GM19193 (cell line): ENCODE measurements around the gene PPP6R1.
A peak's percentile ranks its signal among the peaks of the same experiment; 100 is the strongest.

Experiments
- POLR2A ChIP-seq: IDR thresholded peaks from 4 replicates; pipeline ENCODE4 v1.6.1; 2011; ENCODE audit not compliant: insufficient read depth, insufficient read length; ENCODE audit errors: extremely low read depth

The PPP6R1 gene

DNA sequence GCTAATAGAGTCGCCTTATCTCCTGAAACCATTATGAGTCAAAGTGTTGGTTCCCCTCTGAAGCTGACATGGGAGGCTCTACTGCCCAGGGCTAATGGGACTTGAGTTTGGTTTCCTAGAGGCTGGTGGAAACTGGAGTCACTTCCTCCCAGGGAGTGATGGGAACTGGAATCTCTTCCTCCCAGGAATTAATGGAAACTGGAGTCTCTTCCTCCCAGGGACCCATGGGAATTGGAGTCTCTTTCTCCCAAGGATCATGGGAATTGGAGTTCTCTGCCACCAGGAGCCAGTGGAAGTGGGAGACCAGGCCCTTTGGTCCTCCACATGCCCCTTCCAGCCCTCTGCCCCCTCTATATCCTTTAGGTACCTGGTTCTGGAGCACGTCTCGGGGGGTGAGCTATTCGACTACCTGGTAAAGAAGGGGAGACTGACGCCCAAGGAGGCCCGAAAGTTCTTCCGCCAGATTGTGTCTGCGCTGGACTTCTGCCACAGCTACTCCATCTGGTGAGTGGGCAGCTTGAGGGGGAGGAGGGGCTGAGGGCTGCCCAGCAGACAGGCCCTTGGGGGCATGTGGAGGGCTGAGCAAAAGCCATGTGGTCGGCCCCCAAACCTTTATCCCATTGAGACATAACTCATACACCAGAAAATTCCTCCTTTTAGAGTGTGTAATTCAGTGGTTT, 30.4 kb upstream of the PPP6R1 start:
- no peak for TF ChIP-seq POLR2A

DNA sequence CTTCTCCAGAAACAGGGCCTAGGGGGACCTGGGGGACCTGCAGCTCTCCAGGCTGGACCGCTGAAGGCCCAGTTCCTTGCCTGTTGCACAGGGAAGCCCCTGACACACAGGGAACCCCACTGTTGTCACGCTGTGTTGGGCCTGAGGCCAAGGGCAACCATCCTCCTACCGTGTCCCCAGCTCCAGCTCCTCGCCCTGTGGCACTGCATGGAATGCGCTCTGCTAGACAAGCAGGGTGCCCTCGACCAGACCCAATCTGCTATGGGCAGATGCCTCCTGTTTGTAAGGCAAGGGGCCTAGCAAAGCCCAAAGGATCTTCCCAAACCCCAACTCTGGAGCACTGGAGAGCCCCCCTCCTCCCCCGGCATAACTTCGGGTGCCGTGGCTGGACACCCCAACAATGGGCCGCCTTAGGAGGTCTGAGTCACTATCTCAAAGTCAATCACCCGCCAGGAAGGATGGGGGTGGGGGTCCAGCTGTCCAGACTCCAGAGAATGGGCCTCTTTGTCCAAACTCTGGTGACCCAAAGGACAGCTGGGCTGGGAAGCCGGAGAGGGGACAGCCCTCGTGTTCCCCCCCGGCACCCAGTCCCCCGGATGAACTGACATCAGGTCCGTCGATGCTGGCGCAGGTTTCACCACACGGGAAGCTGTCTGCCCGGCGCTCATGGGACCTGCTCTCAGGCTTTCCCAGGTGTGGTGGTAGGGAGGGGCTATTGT, 28.7 kb upstream of the PPP6R1 start:
- no peak for TF ChIP-seq POLR2A

DNA sequence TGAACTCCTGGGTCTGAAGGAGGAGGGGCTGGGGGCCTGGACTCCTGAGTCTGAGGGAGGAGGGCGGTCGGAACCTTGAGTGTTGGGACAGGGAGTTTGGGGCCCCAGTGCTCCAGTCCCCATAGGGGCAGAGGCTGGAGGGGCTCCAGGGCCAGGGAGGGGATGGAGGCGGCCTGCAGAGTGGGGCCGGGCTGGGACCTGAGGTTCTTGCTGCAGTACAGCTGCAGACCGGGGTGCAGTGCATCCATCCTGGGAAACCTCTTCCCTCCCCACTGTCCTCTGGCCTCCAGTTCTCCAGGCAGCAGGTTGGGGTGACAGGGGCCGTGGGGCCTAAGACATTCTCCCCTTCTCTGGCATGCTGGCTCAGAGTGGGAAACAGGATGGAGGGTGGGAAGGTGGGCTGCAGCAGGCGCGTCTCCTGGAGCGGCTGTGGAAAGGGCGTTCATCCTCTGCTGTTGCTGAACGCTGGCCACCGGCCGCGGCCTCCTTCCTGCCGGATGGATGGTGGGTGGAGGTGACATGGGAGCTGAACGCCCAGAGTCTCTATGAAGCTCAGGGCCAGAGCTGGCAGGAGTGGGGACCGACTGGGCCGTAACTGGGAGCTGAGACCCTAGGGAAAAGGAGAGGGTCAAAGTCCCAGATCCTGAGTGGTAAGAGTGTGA, 26.5 kb upstream of the PPP6R1 start:
- TF ChIP-seq POLR2A, result no peak

DNA sequence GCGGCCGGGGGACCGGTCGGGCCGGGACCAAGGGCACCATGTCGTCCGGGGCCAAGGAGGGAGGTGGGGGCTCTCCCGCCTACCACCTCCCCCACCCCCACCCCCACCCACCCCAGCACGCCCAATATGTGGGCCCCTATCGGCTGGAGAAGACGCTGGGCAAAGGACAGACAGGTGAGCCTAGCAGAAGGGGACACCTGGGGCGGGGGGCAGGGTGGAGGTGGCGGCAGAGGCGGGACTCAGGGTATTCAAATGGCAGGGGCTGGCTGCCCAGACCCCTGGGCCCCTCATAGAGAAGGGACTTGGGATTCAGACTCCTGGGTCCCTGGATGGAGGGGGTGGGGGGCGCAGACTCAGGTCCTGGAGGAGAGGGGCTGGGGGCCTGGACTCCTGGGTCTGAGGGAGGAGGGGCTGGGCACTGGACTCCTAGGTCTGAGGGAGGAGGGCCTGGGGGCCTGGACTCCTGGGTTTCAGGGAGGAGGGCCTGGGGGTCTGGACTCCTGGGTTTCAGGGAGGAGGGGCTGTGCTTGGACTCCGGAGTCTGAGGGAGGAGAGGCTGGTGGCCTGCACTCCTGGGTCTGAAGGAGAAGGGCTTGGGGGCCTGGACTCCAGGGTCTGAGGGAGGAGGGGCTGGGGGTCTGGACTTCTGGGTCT, 25.7 kb upstream of the PPP6R1 start:
- TF ChIP-seq POLR2A, result no peak

DNA sequence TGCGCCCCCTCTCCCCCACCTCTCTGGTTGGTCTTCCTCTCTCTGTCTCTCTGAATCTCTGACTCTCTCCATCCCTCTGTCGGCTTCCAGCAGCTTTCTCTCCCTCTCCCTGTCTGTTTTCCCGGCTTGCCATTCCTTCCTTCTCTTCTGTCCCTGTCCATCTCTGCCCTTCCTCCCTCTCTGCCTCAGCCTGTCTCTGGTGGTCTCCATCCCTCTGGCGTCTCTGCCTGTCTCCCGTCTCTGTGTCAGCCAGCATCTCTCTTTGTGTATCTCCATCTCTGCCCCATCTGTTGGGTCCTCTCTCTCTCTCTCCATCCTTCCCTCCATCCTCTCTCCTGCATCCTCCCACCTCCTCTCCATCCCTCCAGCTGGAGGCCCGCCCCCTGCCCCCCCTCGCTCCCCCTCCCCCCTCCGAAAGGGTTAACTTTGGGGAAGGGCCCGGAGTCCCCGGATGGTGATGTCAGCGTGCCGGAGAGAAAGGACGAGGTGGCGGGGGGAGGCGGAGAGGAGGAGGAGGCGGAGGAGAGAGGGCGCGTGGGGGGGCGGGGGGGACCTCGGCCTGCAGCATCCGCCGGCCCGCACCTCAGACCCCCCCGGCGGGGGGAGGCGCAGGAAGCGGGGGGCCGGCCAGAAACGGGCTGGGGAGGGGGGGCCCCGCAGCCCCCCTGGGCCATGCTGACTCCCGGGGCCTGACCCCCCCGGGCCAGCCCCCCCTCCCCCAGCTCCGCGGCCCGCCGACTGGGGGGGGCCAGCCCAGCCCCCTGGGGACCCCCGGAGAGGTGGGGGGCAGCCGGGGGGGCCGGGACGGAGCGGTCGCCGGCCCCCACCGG, 24.9 kb upstream of the PPP6R1 start, which contains the start of gene BRSK1:
TSS of gene BRSK1 (plus strand) at position 450 of the 830 bp plus-strand sequence. CDS start 446 bp downstream, outside the sequence.
- no peak for TF ChIP-seq POLR2A

DNA sequence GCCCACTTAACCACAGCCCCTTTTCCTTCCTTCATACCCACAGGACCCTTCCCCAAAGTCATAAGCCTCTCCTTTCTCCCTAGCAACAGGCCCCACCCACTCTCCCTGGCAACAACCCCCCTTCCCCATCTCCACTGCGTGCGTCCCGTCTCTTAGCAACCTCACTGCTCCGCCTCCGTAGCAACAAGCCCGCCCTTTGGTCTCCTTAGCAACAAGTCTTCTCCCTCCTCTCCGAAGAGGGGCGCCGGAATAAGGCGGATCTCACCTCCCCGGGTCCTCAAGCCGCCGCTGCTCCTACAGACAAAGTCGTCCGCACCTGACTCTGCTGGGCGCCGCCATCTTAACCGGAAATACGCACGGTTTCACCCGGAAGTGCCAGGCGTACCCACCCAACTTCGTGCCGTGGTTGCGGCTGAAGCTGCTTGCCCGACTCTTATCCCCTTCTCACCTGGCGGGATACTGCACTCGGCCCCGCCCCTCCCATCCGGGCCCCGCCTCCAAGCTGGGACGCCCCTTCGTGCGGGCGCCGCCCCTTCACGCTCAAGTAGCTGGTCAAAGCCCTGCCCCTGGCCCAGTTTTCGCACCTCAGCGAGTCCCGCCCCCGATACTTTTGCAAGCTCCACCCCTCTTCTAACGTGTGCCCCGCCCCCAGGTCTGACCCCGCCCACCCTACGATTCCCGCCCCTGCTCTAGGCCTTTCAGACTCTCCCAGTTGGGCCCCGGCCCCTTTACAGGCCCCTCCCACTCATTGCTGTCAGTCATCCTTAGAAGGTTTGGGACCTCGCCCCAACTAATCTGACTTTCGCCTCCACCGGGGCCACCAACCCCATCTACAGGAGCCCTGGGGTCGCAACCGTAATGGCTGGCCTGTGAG, 21.2 kb upstream of the PPP6R1 start, which contains the start of gene HSPBP1:
TSS of gene HSPBP1 (minus strand) at position 341 of the 874 bp plus-strand sequence. CDS start 502 bp downstream, outside the sequence.
- peak; percentile 73 for TF ChIP-seq POLR2A

DNA sequence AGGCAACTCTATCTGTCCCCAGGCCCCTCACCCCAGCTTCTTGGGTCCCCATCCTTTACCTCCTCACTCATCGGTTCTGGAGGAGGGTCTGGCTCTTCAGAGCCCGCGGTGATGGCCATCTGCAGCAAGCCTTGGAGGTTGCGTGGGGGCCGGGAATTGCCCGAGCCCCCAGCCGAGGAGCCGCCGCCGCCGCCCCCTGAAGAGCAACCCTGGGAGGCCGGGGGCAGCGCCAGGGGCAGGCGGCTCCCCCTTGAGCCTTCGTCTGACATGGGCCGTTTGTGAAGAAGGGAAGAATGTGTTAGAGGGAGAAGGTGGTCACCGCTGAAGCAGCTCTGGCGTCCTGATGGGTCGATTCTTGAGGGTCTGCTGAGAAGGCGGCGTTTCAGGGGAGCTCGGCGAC, 20.5 kb upstream of the PPP6R1 start:
- no peak for TF ChIP-seq POLR2A

DNA sequence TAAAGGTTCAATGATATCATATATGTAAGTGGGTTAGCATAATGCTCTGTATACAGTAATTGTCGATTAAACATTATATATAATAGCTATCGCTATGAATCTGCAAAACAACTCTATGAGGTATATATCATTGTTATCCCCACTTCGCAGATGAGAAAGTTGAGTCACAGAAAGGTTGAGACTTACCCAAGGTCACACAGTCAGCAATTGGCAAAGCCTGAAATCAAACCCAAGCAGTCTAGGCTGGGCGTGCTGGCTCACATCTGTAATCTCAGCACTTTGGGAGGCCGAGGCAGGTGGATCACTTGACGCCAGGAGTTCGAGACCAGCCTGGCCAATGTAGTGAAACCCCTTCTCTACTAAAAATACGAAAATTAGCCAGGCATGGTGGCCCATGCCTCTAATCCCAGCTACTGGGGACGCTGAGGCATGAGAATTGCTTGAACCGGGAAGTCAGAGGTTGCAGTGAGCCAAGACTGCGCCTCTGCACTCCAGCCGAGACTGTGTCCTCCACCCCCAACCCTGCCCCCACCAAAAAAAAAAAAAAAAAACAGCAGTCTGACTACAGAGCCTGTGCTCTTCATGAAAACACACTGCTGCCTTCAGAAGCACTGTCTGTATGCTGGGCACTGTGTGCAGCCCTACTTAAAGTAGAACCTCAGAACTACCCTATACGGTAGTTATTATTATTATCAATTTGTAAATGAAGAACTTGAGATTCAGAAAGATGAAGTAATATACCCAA, 19.7 kb upstream of the PPP6R1 start:
- TF ChIP-seq POLR2A, result no peak

DNA sequence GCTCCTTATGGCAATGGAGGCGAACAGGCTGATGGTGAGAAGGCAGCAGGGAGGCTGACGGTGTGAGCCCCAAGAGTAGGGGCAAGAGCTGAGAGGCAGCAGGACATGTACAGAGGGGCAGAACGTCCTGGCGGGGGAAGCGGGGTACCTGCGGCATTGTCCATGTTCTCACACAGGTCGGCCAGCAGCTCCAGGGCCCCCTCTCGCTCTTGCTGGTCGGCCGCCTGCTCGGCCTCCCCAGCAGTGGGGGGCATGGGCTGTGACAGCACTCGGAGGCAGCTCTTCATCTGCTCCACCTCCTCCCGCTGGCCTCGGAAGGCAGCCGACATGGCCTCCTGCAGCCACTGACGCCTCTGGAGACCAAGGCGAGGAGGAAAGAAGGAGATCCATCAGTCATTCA, 18.7 kb upstream of the PPP6R1 start:
- no peak for TF ChIP-seq POLR2A

DNA sequence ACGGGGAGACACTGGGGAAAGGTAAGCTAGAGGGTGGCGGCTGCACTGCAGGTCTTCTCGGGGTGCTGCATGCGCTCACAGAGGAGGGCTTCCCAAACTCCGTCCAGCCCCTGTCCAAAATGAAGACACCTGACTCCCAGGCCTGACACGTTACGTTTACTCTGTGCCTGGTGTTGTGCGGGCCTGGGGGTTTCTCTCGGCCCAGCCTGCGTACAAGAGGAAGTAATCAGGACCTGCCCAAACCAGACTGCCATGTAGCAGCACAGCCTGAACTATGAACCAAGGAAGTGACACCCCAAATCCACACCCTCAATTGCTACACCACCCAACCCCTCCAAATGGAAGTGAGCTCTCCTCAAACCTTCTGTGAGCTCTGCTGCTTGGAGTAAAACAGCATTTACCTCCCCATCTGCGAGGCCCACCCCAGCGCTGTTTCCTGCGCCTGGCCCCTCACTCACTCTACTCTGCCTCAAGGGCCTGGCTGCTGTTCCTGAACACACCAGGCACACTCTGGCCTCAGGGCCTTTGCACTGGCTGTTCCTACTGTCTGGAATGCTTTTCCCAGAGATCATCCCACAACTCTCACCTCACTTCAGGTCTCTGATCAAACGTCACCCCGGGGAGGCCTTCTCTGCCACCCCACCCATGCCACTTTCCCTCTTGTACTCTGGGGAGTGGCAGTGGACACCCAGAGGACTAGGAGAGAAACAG, 18.1 kb upstream of the PPP6R1 start:
- TF ChIP-seq POLR2A, result no peak

DNA sequence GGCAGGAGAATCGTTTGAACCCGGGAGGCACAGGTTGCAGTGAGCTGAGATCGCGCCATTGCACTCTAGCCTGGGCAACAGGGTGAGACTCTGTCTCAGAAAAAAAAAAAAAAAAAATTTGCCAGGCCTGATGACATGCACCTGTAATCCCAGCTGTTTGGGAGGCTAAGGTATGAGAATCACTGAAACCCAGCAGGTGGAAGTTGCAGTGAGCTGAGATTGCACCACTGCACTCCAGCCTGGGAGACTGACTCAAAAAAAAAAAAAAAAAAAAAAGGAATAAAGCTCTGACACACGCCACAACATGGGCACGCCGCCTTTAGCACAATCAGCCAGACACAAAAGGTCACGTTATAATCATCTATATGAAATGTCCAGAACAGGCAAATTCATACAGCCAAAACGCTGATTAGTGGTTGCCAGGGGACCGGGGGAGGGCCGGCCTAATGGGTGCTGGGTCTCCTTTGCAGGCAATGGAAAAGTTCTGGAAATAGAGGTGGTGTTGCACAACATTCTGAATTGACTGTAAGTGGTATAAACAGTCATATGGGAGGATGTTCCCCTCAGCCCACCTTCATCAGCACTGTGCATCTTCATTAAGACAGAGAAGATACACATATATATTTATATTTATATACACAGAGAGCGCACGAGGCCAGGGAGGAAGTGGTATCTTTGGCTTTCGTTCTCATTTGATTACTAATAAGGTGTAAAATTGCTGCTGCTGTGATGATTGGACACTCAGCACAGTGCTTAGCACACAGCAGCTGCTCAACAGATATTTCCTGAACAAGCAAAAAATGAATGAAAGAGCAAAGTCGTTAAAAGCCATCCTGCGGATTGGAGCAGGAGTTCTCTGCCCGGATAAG, 17.3 kb upstream of the PPP6R1 start:
- no peak for TF ChIP-seq POLR2A
